GM19372 (cell line): ENCODE measurements around the gene CCDC89.

Experiments
- ATAC-seq: cut with Tn5 transposase; IDR thresholded peaks from one replicate; pipeline ENCODE4 v1.9.1; 2021; ENCODE audit warnings: mild to moderate bottlenecking, low read depth, moderate library complexity; ENCODE audit not compliant: unreplicated experiment

CCDC89 gene

GRCh38 chr11:85685820-85686459 is at the start of gene CCDC89:
TSS of gene CCDC89 (minus strand) at chr11:85686195. CDS start at chr11:85686130, 65 bp downstream.
- ATAC-seq = no peak

GRCh38 chr11:85732965-85733364 is 47.0 kb upstream of the CCDC89 start:
- ATAC-seq = no peak

- ATAC-seq = no peak
Observed at GRCh38 chr11:85726381-85726780, 40.4 kb upstream of the CCDC89 start.

GRCh38 chr11:85725510-85726258 is 39.7 kb upstream of the CCDC89 start:
- ATAC-seq = no peak

GRCh38 chr11:85724748-85725465 is 38.9 kb upstream of the CCDC89 start:
- ATAC-seq = no peak

GRCh38 chr11:85723088-85723487 is 37.1 kb upstream of the CCDC89 start:
- no peak for ATAC-seq

GRCh38 chr11:85721191-85721590 is 35.2 kb upstream of the CCDC89 start:
- no peak for ATAC-seq

- ATAC-seq = no peak
Observed at GRCh38 chr11:85718991-85719807, 33.2 kb upstream of the CCDC89 start.

- no peak for ATAC-seq
Observed at GRCh38 chr11:85718126-85718943, 32.3 kb upstream of the CCDC89 start.

GRCh38 chr11:85717429-85717828 is 31.4 kb upstream of the CCDC89 start:
- no peak for ATAC-seq

GRCh38 chr11:85712953-85713352 is 27.0 kb upstream of the CCDC89 start:
- ATAC-seq = no peak

- no peak for ATAC-seq
Observed at GRCh38 chr11:85710917-85711316, 24.9 kb upstream of the CCDC89 start.

GRCh38 chr11:85709941-85710702 is 24.1 kb upstream of the CCDC89 start:
- ATAC-seq = no peak

- ATAC-seq = no peak
Observed at GRCh38 chr11:85705800-85706199, 19.8 kb upstream of the CCDC89 start.

- ATAC-seq = no peak
Observed at GRCh38 chr11:85704967-85705366, 19.0 kb upstream of the CCDC89 start.

- ATAC-seq = peak; percentile 90
Observed at GRCh38 chr11:85699957-85700741, 14.2 kb upstream of the CCDC89 start.

GRCh38 chr11:85698195-85698594 is 12.2 kb upstream of the CCDC89 start:
- ATAC-seq = no peak

- no peak for ATAC-seq
Observed at GRCh38 chr11:85697747-85698146, 11.8 kb upstream of the CCDC89 start.
